HepG2 (cell line): Measurements from ENCODE around the gene HS2ST1. TPM values are rescaled to one million over a fixed set of nuclear protein-coding genes. Genes with fewer than 3 reads are reported as not detected.

Experiments used
- ATAC-seq: fragments of 200-7000 bp; cut with Tn5 transposase; 3 replicates; pipeline ENCODE4 v1.9.1; 2020; ENCODE audit warnings: mild to moderate bottlenecking, moderate library complexity
- BruUV-seq: library from RNA; stranded (reverse); fragments of 400-500 nt; replicated peaks from 2 replicates; lab custom pipeline; 2021; lab: Mats Ljungman, UMichigan
- CTCF ChIA-PET: fragments of 300-600 bp; formaldehyde crosslinking; extraction: SDS; loops from one replicate; lab custom pipeline; 2021; ENCODE audit warnings: low total read pairs, inconsistent platforms, low intra/inter-chr PET ratio; lab: Yijun Ruan, JAX
- POLR2A ChIA-PET: fragments of 350-600 bp; sonication (Branson Sonifier 250); formaldehyde crosslinking; loops from one replicate; lab custom pipeline; 2020; ENCODE audit warnings: antibody characterized with exemption, inconsistent platforms; lab: Yijun Ruan, JAX
- DNase-seq: peaks from one replicate; pipeline ENCODE4 v3.0.0-alpha.2; 2015; ENCODE audit warnings: low spot score
- FAIRE-seq: peaks from 3 replicates; lab custom pipeline; 2011; peaks lifted over from hg19 to GRCh38; lab: Jason Lieb, UNC
- H2AFZ ChIP-seq: one replicate; pipeline ENCODE4 v1.6.1; 2011; ENCODE audit warnings: low read length, inconsistent platforms
- H3K27ac ChIP-seq: fragments of 300-600 bp; 3 replicates; pipeline ENCODE4 v1.8.0; 2011; ENCODE audit warnings: mixed run types, mild to moderate bottlenecking, mixed read lengths, low read length, inconsistent platforms; ENCODE audit not compliant: insufficient read depth; ENCODE audit errors: extremely low read length
- H3K27me3 ChIP-seq, 2 experiments: fragments of 200-600 bp in 1 of 2; 2 replicates in 1 of 2; 3 replicates in 1 of 2; pipeline versions ENCODE4 v1.6.0 to v1.8.0; 2011; ENCODE audit warnings: low read length in 2 of 2, mild to moderate bottlenecking in 2 of 2, moderate library complexity in 2 of 2, inconsistent platforms in 1 of 2; ENCODE audit not compliant: insufficient read depth in 2 of 2, control insufficient read depth in 1 of 2
- H3K36me3 ChIP-seq, 2 experiments: fragments of 200-600 bp in 1 of 2; replicated peaks in 1 of 2; 2 replicates in 1 of 2; 3 replicates in 1 of 2; pipeline versions ENCODE4 v1.5.1 to v1.8.0; 2011; ENCODE audit warnings: low read length in 2 of 2, inconsistent platforms in 1 of 2; ENCODE audit not compliant: insufficient read depth in 2 of 2, control insufficient read depth in 1 of 2
- H3K4me1 ChIP-seq: 2 replicates; pipeline ENCODE4 v1.5.1; 2012; ENCODE audit warnings: low read length, inconsistent platforms; ENCODE audit not compliant: insufficient read depth
- H3K4me2 ChIP-seq: 2 replicates; pipeline ENCODE4 v1.6.0; 2011; ENCODE audit warnings: low read depth, low read length, inconsistent platforms
- H3K4me3 ChIP-seq, 3 experiments: fragments of 200-600 bp in 1 of 3; sonication (generic), shearing (Covaris generic) in 1 of 3; replicated peaks in 1 of 3; 2 replicates each; pipeline ENCODE4 v1.5.1; 2011 to 2016; ENCODE audit warnings: low read length in 3 of 3, inconsistent platforms in 2 of 3, low read depth in 2 of 3, mild to moderate bottlenecking in 2 of 3, control low read depth in 1 of 3, mixed read lengths in 1 of 3; ENCODE audit not compliant: insufficient read depth in 1 of 3
- H3K79me2 ChIP-seq: one replicate; pipeline ENCODE4 v1.6.1; 2011; ENCODE audit warnings: low read length, inconsistent platforms; ENCODE audit not compliant: insufficient read depth
- H3K9ac ChIP-seq: 2 replicates; pipeline ENCODE4 v1.6.0; 2011; ENCODE audit warnings: mild to moderate bottlenecking, low read depth, low read length, inconsistent platforms; ENCODE audit not compliant: insufficient read depth
- H3K9me3 ChIP-seq: 2 replicates; pipeline ENCODE4 v1.5.1; 2012; ENCODE audit warnings: mild to moderate bottlenecking, low read length
- H4K20me1 ChIP-seq: 2 replicates; pipeline ENCODE4 v1.6.0; 2011; ENCODE audit warnings: inconsistent platforms, mild to moderate bottlenecking, low read length, moderate library complexity; ENCODE audit not compliant: insufficient read depth
- CEBPB ChIP-seq: IDR thresholded peaks from 2 replicates; pipeline ENCODE4 v1.6.1; 2011; ENCODE audit warnings: low read depth, low read length, improper control_type of control experiment, borderline replicate concordance
- TAF15 ChIP-seq: fragments of 200-400 bp; formaldehyde crosslinking; IDR thresholded peaks from one replicate; pipeline ENCODE4 v1.6.1; 2018; ENCODE audit warnings: mild to moderate bottlenecking, low read depth, low read length; ENCODE audit not compliant: poor library complexity, severe bottlenecking
- THAP11 ChIP-seq: IDR thresholded peaks from 2 replicates; pipeline ENCODE4 v1.6.1; 2016; ENCODE audit warnings: missing biosample characterization, missing genetic modification reagents
- ZBTB38 ChIP-seq: sonication (generic); formaldehyde crosslinking; IDR thresholded peaks from 2 replicates; pipeline ENCODE4 v1.5.1; 2020; ENCODE audit warnings: mild to moderate bottlenecking, missing genetic modification reagents
- ZNF17 ChIP-seq: sonication (generic); formaldehyde crosslinking; IDR thresholded peaks from 2 replicates; pipeline ENCODE4 v1.5.0; 2020; ENCODE audit warnings: mild to moderate bottlenecking, missing genetic modification reagents
- ZNF253 ChIP-seq: sonication (generic); formaldehyde crosslinking; IDR thresholded peaks from 2 replicates; pipeline ENCODE4 v1.8.0; 2022; ENCODE audit warnings: mild to moderate bottlenecking, missing genetic modification reagents, borderline replicate concordance
- ZNF562 ChIP-seq: sonication (generic); formaldehyde crosslinking; IDR thresholded peaks from 2 replicates; pipeline ENCODE4 v1.8.0; 2022; ENCODE audit warnings: missing genetic modification reagents, borderline replicate concordance
- ZNF703 ChIP-seq: sonication (generic); formaldehyde crosslinking; IDR thresholded peaks from 2 replicates; pipeline ENCODE4 v1.5.1; 2020; ENCODE audit warnings: missing genetic modification reagents, mild to moderate bottlenecking, moderate library complexity, borderline replicate concordance
- WGBS: methylation state at CpG from one replicate; pipeline ENCODE4 v1.1.6; 2017; ENCODE audit warnings: low lambda C conversion rate; 5-methylcytosine and 5-hydroxymethylcytosine counted together
- in situ Hi-C: cut with HindIII; loops from 2 replicates; pipeline ENCODE4 v1.10.0; 2017; ENCODE audit warnings: low pct_unique_long_range_greater_than_20kb; ENCODE audit not compliant: extremely low pct_ligation_motif_present
- intact Hi-C: fragments of 100-400 bp; cut with micrococcal nuclease; formaldehyde crosslinking; loops from one replicate; pipeline ENCODE4 v1.10.0; 2022; ENCODE audit not compliant: unreplicated experiment
- polyA plus RNA-seq, 8 experiments: library from polyadenylated mRNA; depleted of rRNA in 3 of 8; stranded (reverse) in 7 of 8; unstranded in 1 of 8; fragments of >200 nt; fragmentation: Illumina TruSeq in 4 of 8; extraction: Trizol in 4 of 8; gene quantifications; 2 replicates each; pipeline versions ENCODE4 v1.2.1 to v1.2.3, GENCODE V29; 2011 to 2016; ENCODE audit warnings: low read depth in 4 of 8, missing spikeins in 1 of 8, mixed read lengths in 1 of 8; ENCODE audit not compliant: insufficient read depth in 1 of 8
- total RNA-seq, 5 experiments: library from RNA; depleted of rRNA; stranded (reverse); fragments of >200 nt; fragmentation: Illumina TruSeq; extraction: Trizol; gene quantifications; 2 replicates each; pipeline ENCODE4 v1.2.3, GENCODE V29; 2016; ENCODE audit warnings: low read depth in 1 of 5
- TF ChIP-seq, protein P1 (sequence below): sonication (generic); formaldehyde crosslinking; IDR thresholded peaks from 2 replicates; pipeline ENCODE4 v1.4.0; 2020; ENCODE audit warnings: mild to moderate bottlenecking, low read depth, missing genetic modification reagents
- TF ChIP-seq, protein P2 (sequence below): sonication (generic); formaldehyde crosslinking; IDR thresholded peaks from 2 replicates; pipeline ENCODE4 v1.4.0; 2020; ENCODE audit warnings: mild to moderate bottlenecking, missing genetic modification reagents
- TF ChIP-seq, protein P3 (sequence below): sonication (generic); formaldehyde crosslinking; IDR thresholded peaks from 2 replicates; pipeline ENCODE4 v1.5.0; 2020; ENCODE audit warnings: mild to moderate bottlenecking, missing genetic modification reagents, moderate library complexity
- TF ChIP-seq, protein P4 (sequence below): sonication (generic); formaldehyde crosslinking; IDR thresholded peaks from 2 replicates; pipeline ENCODE4 v1.4.0; 2020; ENCODE audit warnings: missing genetic modification reagents; ENCODE audit errors: not compliant biosample characterization
- TF ChIP-seq, protein P5 (sequence below): sonication (generic); formaldehyde crosslinking; IDR thresholded peaks from 2 replicates; pipeline ENCODE4 v1.9.0; 2022; ENCODE audit warnings: missing genetic modification reagents, mild to moderate bottlenecking, borderline replicate concordance
- TF ChIP-seq, protein P6 (sequence below): sonication (generic); formaldehyde crosslinking; IDR thresholded peaks from 2 replicates; pipeline ENCODE4 v1.8.1; 2023; ENCODE audit warnings: missing genetic modification reagents, mild to moderate bottlenecking, borderline replicate concordance

The HS2ST1 gene
- total and polyA plus RNA-seq, 2 of the 13 experiments (the other 11 are each of a cell fraction or from before 2014, with no cell fraction given): 22.1 to 58.7 TPM

DNA sequence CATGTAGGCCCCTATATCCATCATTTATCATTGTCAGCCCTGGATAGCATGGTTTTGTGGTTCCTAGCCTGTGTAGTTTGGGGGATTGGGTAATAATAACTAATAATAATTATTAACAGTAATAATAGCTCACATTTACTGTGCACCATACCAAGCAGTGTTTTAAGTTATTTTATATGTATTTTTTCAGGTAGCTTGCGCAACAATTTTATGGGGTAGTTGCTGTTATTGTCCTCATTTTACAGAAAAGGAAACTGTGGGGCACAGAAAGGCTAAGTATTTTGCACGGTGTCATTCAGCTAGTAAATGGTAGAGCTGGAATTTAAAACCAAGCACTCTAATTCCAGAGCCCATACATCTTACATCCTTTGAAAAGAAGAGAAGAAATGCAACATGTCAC is 179.8 kb downstream of the HS2ST1 start:
- no peak for FAIRE-seq
- H3K9ac ChIP-seq: no peak overlapping the region
- no peak for ATAC-seq
- no peak overlapping the region for H3K27ac ChIP-seq
- intact Hi-C loops: no loop called here
- in situ Hi-C loops: no loop called here
- ChIA-PET POLR2A (no interaction called here), CTCF (no interaction called here)
- BruUV-seq: no TSS peak
- no peak overlapping the region for H3K4me2 ChIP-seq
- H3K4me3 ChIP-seq: no peak overlapping the region
- TF ChIP-seq TAF15 (no peak), ZNF253 (CRISPR knock-in tag) (no peak), THAP11 (CRISPR knock-in tag) (no peak), ZNF17 (CRISPR knock-in tag) (no peak), ZNF703 (CRISPR knock-in tag) (no peak), CEBPB (peak; percentile 39; the same call in 1 of the 2 replicates)
- TF ChIP-seq, protein P1, sequence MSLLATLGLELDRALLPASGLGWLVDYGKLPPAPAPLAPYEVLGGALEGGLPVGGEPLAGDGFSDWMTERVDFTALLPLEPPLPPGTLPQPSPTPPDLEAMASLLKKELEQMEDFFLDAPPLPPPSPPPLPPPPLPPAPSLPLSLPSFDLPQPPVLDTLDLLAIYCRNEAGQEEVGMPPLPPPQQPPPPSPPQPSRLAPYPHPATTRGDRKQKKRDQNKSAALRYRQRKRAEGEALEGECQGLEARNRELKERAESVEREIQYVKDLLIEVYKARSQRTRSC: no peak
- TF ChIP-seq, protein P2, sequence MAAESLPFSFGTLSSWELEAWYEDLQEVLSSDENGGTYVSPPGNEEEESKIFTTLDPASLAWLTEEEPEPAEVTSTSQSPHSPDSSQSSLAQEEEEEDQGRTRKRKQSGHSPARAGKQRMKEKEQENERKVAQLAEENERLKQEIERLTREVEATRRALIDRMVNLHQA: no peak
- no peaks in the 10 kb centered on the region for H3K9me3 ChIP-seq
- 98% methylated on average over 2 of the region's 2 CpGs for WGBS
- H4K20me1 ChIP-seq: no peaks in the 10 kb centered on the region
- no peak for DNase-seq
- H3K79me2 ChIP-seq: no peaks in the 10 kb centered on the region
- H3K4me1 ChIP-seq: no peaks in the 10 kb centered on the region
- H3K36me3 ChIP-seq: peaks cover 4 to 15% of the 10 kb centered on the region in 2 experiments; a peak in 3 of 5 replicates
- no peaks in the 10 kb centered on the region for H3K27me3 ChIP-seq
- H2AFZ ChIP-seq: no peak overlapping the region

DNA sequence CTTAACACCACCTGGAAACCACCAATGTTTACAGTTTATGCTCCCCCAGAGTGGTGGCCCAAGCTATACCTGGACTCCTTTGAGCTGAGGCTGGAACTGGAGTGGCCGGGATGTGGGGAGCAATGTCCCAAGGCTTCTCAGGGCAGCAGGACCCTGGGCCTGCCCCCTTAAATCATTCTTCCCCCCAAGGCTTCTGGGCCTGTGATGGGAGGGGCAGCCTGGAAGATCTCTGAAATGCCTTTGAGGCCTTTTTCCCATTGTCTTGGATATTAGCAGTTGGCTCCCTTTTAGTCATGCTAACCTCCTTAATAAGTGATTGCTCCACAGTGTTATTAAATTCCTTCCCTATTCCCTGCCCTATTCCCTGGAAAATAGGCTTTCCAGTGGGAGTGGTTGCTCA is 185.8 kb downstream of the HS2ST1 start:
- CTCF ChIA-PET: no interaction called here
- DNase-seq (no peak), ATAC-seq (no peak), FAIRE-seq (no peak)
- WGBS: no CpG with 5 or more reads among the region's 1 CpG
- no peaks in the 10 kb centered on the region for H3K27me3 ChIP-seq
- no peak overlapping the region for H2AFZ ChIP-seq
- no peaks in the 10 kb centered on the region for H3K9me3 ChIP-seq
- no peaks in the 10 kb centered on the region for H3K79me2 ChIP-seq
- peaks cover 11% of the 10 kb centered on the region for H3K4me1 ChIP-seq
- no peaks in the 10 kb centered on the region for H4K20me1 ChIP-seq
- intact Hi-C loops: no loop called here
- POLR2A ChIA-PET: no interaction called here
- H3K9ac ChIP-seq: no peak overlapping the region
- H3K4me2 ChIP-seq: no peak overlapping the region
- H3K4me3 ChIP-seq: no peak overlapping the region
- H3K27ac ChIP-seq: no peak overlapping the region
- BruUV-seq: no TSS peak
- peaks cover 6 to 15% of the 10 kb centered on the region in 2 experiments; a peak in 4 of 5 replicates for H3K36me3 ChIP-seq
- in situ Hi-C loops: no loop called here
- TF ChIP-seq, protein P3, sequence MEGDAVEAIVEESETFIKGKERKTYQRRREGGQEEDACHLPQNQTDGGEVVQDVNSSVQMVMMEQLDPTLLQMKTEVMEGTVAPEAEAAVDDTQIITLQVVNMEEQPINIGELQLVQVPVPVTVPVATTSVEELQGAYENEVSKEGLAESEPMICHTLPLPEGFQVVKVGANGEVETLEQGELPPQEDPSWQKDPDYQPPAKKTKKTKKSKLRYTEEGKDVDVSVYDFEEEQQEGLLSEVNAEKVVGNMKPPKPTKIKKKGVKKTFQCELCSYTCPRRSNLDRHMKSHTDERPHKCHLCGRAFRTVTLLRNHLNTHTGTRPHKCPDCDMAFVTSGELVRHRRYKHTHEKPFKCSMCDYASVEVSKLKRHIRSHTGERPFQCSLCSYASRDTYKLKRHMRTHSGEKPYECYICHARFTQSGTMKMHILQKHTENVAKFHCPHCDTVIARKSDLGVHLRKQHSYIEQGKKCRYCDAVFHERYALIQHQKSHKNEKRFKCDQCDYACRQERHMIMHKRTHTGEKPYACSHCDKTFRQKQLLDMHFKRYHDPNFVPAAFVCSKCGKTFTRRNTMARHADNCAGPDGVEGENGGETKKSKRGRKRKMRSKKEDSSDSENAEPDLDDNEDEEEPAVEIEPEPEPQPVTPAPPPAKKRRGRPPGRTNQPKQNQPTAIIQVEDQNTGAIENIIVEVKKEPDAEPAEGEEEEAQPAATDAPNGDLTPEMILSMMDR: no peak
- TF ChIP-seq, protein P4, sequence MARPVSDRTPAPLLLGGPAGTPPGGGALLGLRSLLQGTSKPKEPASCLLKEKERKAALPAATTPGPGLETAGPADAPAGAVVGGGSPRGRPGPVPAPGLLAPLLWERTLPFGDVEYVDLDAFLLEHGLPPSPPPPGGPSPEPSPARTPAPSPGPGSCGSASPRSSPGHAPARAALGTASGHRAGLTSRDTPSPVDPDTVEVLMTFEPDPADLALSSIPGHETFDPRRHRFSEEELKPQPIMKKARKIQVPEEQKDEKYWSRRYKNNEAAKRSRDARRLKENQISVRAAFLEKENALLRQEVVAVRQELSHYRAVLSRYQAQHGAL (CRISPR knock-in tag): no peak
- TF ChIP-seq, protein P5, sequence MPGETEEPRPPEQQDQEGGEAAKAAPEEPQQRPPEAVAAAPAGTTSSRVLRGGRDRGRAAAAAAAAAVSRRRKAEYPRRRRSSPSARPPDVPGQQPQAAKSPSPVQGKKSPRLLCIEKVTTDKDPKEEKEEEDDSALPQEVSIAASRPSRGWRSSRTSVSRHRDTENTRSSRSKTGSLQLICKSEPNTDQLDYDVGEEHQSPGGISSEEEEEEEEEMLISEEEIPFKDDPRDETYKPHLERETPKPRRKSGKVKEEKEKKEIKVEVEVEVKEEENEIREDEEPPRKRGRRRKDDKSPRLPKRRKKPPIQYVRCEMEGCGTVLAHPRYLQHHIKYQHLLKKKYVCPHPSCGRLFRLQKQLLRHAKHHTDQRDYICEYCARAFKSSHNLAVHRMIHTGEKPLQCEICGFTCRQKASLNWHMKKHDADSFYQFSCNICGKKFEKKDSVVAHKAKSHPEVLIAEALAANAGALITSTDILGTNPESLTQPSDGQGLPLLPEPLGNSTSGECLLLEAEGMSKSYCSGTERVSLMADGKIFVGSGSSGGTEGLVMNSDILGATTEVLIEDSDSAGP (CRISPR knock-in tag): no peak
- TF ChIP-seq, protein P6, sequence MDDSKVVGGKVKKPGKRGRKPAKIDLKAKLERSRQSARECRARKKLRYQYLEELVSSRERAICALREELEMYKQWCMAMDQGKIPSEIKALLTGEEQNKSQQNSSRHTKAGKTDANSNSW: no peak
- TF ChIP-seq ZNF562 (CRISPR knock-in tag): no peak
- no peak for TF ChIP-seq ZBTB38
